ENCODE results near the gene PIP5K1B. TPM values are rescaled to one million over a fixed set of nuclear protein-coding genes. Genes with fewer than 3 reads are reported as not detected.

Gene PIP5K1B
- total RNA-seq, 1 experiment from 2014 or later, result not detected

DNA sequence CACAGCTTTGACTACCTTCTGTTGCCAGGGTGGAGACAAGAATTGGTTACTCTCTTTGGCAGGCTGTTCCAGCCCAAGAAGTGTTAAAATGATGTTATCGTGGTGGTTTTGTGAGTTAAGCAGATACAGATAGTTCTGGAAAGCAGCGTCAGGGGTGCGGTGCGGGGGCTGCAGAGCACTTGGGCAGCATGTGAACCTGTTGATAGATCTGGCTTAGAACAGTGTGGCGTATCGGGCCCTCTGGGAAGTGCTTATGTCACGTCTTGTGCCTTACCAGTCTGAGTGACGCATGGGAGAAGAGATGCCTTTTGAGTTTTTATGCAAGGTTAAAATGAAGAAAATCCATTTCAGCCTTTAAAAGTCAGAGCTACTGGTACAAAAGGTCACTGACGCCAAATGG lies 156.4 kb downstream of the PIP5K1B start:
- intact Hi-C loops (cut with micrococcal nuclease; ENCODE audit: unreplicated experiment), result no loop called here
- ChIA-PET CTCF (no interaction called here), POLR2A (ENCODE audit: low non-redundant PET) (no interaction called here)
- H3K9me3 ChIP-seq (ENCODE audit: low read depth, low read length, poor library complexity, severe bottlenecking), result no peaks in the 10 kb centered on the region
- peaks cover 48% of the 10 kb centered on the region for H3K27me3 ChIP-seq (replicated peaks; ENCODE audit: insufficient read depth, low read depth, low read length, poor library complexity)
- TF ChIP-seq, protein P1, sequence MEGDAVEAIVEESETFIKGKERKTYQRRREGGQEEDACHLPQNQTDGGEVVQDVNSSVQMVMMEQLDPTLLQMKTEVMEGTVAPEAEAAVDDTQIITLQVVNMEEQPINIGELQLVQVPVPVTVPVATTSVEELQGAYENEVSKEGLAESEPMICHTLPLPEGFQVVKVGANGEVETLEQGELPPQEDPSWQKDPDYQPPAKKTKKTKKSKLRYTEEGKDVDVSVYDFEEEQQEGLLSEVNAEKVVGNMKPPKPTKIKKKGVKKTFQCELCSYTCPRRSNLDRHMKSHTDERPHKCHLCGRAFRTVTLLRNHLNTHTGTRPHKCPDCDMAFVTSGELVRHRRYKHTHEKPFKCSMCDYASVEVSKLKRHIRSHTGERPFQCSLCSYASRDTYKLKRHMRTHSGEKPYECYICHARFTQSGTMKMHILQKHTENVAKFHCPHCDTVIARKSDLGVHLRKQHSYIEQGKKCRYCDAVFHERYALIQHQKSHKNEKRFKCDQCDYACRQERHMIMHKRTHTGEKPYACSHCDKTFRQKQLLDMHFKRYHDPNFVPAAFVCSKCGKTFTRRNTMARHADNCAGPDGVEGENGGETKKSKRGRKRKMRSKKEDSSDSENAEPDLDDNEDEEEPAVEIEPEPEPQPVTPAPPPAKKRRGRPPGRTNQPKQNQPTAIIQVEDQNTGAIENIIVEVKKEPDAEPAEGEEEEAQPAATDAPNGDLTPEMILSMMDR (conservative IDR thresholded peaks at IDR 0.05; ENCODE audit: low read depth, low read length), result no peak
- no peak for TF ChIP-seq EZH2 (IDR thresholded peaks at IDR 0.05; ENCODE audit: borderline replicate concordance, low read depth, low read length, poor library complexity, severe bottlenecking)
- BruUV-seq (replicated peaks), result no TSS peak
- H3K36me3 ChIP-seq (ENCODE audit: insufficient read depth, low read length, poor library complexity, severe bottlenecking), result no peaks in the 10 kb centered on the region
- DNase-seq (ENCODE audit: low spot score), result no peak
- H3K27ac ChIP-seq (ENCODE audit: low read depth, low read length, poor library complexity, severe bottlenecking), result no peak overlapping the region
- H3K4me1 ChIP-seq (ENCODE audit: insufficient read depth, low read length, poor library complexity, severe bottlenecking), result no peaks in the 10 kb centered on the region
- no peak overlapping the region for H3K4me3 ChIP-seq (ENCODE audit: low read depth, low read length, poor library complexity, severe bottlenecking)

DNA sequence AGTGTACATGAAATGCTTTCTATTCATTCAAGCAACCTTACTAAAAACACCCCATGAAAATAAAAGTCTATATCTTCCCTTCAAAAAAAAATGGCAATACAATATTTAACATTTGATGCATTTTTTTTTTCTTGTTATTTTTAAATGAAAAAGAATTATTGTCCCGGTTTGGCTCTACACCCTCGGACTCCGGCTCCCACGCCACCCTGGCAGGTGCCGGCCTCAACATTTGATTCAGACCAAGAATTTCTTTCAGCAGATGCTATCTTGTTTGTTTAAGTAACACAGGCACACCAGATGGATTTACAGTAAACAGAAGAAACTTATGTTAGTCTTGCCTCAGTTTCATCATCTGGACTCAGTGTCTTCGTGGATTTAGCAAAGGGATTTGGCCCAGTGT lies 162.0 kb downstream of the PIP5K1B start:
- Histone ChIP-seq H3K36me3 (ENCODE audit: insufficient read depth, low read length, poor library complexity, severe bottlenecking) (no peaks in the 10 kb centered on the region), H3K27me3 (replicated peaks; ENCODE audit: insufficient read depth, low read depth, low read length, poor library complexity) (peaks cover 15% of the 10 kb centered on the region), H3K4me3 (ENCODE audit: low read depth, low read length, poor library complexity, severe bottlenecking) (no peak overlapping the region), H3K27ac (ENCODE audit: low read depth, low read length, poor library complexity, severe bottlenecking) (no peak overlapping the region), H3K4me1 (ENCODE audit: insufficient read depth, low read length, poor library complexity, severe bottlenecking) (no peaks in the 10 kb centered on the region), H3K9me3 (ENCODE audit: low read depth, low read length, poor library complexity, severe bottlenecking) (no peaks in the 10 kb centered on the region)
- DNase-seq (ENCODE audit: low spot score), result no peak
- intact Hi-C loops (cut with micrococcal nuclease; ENCODE audit: unreplicated experiment), result no loop called here
- BruUV-seq (replicated peaks), result no TSS peak
- ChIA-PET CTCF (no interaction called here), POLR2A (ENCODE audit: low non-redundant PET) (no interaction called here)
- TF ChIP-seq EZH2 (IDR thresholded peaks at IDR 0.05; ENCODE audit: borderline replicate concordance, low read depth, low read length, poor library complexity, severe bottlenecking), result no peak
- TF ChIP-seq, protein P1 (conservative IDR thresholded peaks at IDR 0.05; ENCODE audit: low read depth, low read length), result no peak

- DNase-seq (ENCODE audit: low spot score), result no peak
- Histone ChIP-seq H3K36me3 (ENCODE audit: insufficient read depth, low read length, poor library complexity, severe bottlenecking) (no peaks in the 10 kb centered on the region), H3K4me1 (ENCODE audit: insufficient read depth, low read length, poor library complexity, severe bottlenecking) (no peaks in the 10 kb centered on the region), H3K27me3 (replicated peaks; ENCODE audit: insufficient read depth, low read depth, low read length, poor library complexity) (peaks cover 13% of the 10 kb centered on the region), H3K4me3 (ENCODE audit: low read depth, low read length, poor library complexity, severe bottlenecking) (no peak overlapping the region), H3K27ac (ENCODE audit: low read depth, low read length, poor library complexity, severe bottlenecking) (no peak overlapping the region), H3K9me3 (ENCODE audit: low read depth, low read length, poor library complexity, severe bottlenecking) (no peaks in the 10 kb centered on the region)
- ChIA-PET POLR2A (ENCODE audit: low non-redundant PET) (no interaction called here), CTCF (no interaction called here)
- intact Hi-C loops (cut with micrococcal nuclease; ENCODE audit: unreplicated experiment), result no loop called here
- TF ChIP-seq EZH2 (IDR thresholded peaks at IDR 0.05; ENCODE audit: borderline replicate concordance, low read depth, low read length, poor library complexity, severe bottlenecking), result no peak
- TF ChIP-seq, protein P1 (conservative IDR thresholded peaks at IDR 0.05; ENCODE audit: low read depth, low read length), result no peak
- no TSS peak for BruUV-seq (replicated peaks)
Measured at GRCh38 chr9:68869022-68869421, 164.0 kb downstream of the PIP5K1B start.
